ENCODE data around the gene MEGF6.

DNA sequence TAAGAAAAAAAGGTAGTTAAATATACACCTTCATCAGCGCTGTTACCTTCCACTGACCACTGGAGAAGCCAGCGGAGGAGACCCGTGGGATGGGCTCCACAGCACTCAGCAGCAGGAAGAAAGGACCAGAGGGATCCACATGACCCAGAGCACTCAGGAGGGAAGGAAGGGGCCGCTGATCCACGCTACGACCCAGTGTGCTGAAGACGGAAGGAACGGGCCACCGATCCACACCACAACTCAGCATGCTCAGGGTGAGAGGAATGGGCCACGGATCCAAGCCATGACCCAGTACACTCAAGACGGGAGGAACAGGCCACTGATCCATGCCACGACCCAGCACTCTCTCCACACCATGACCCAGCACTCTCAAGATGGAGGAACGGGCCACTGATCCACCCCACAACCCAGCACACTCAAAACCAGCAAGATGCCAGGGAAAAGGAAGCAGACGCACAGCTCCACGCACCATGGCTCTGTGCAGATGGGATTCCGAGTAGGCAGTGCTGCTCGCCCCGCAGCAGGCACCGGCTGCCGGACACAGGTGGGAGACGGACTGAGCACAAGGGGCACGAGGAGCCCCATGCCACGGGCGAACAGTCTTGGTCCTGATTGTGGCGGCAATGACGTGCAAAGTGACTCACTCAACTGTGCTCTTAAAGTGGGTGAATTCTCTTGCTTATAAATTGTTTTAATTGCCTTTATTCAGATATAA, 29.9 kb upstream of the MEGF6 start:
- TF ChIP-seq, protein P1, sequence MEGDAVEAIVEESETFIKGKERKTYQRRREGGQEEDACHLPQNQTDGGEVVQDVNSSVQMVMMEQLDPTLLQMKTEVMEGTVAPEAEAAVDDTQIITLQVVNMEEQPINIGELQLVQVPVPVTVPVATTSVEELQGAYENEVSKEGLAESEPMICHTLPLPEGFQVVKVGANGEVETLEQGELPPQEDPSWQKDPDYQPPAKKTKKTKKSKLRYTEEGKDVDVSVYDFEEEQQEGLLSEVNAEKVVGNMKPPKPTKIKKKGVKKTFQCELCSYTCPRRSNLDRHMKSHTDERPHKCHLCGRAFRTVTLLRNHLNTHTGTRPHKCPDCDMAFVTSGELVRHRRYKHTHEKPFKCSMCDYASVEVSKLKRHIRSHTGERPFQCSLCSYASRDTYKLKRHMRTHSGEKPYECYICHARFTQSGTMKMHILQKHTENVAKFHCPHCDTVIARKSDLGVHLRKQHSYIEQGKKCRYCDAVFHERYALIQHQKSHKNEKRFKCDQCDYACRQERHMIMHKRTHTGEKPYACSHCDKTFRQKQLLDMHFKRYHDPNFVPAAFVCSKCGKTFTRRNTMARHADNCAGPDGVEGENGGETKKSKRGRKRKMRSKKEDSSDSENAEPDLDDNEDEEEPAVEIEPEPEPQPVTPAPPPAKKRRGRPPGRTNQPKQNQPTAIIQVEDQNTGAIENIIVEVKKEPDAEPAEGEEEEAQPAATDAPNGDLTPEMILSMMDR (IDR thresholded peaks at IDR 0.05): no peak
- no peak for TF ChIP-seq EZH2 (IDR thresholded peaks at IDR 0.05; ENCODE audit: borderline replicate concordance, insufficient read depth, low read depth, low read length, poor library complexity, severe bottlenecking)
